ENCODE results near the gene PDZRN3.

The PDZRN3 gene

GRCh38 chr3:73624821-73625665, at the start of gene PDZRN3:
PDZRN3 (minus strand) TSS chr3:73624941.
- no peak for DNase-seq

GRCh38 chr3:73674280-73674679, 49.5 kb upstream of the PDZRN3 start:
- no peak for DNase-seq

GRCh38 chr3:73669260-73669659, 44.5 kb upstream of the PDZRN3 start:
- DNase-seq: no peak

GRCh38 chr3:73668391-73668790, 43.6 kb upstream of the PDZRN3 start:
- DNase-seq: no peak

- DNase-seq: no peak
These were observed 43.1 kb upstream of the PDZRN3 start for GRCh38 chr3:73667889-73668288.

- no peak for DNase-seq
These were observed 40.5 kb upstream of the PDZRN3 start for GRCh38 chr3:73665286-73665685.

GRCh38 chr3:73664389-73664788, 39.6 kb upstream of the PDZRN3 start:
- no peak for DNase-seq

GRCh38 chr3:73663495-73663894, 38.8 kb upstream of the PDZRN3 start:
- no peak for DNase-seq

GRCh38 chr3:73661265-73661664, 36.5 kb upstream of the PDZRN3 start:
- no peak for DNase-seq

- DNase-seq: no peak
These were observed 33.5 kb upstream of the PDZRN3 start for GRCh38 chr3:73658227-73658626.

- DNase-seq: no peak
These were observed 32.4 kb upstream of the PDZRN3 start for GRCh38 chr3:73657186-73657585.

GRCh38 chr3:73656241-73656890, 31.6 kb upstream of the PDZRN3 start:
- DNase-seq: no peak

GRCh38 chr3:73655197-73655596, 30.5 kb upstream of the PDZRN3 start:
- DNase-seq: no peak

GRCh38 chr3:73653877-73654276, 29.1 kb upstream of the PDZRN3 start:
- DNase-seq: no peak

- DNase-seq: no peak
These were observed 28.6 kb upstream of the PDZRN3 start for GRCh38 chr3:73653351-73653750.

- no peak for DNase-seq
These were observed 28.2 kb upstream of the PDZRN3 start for GRCh38 chr3:73652896-73653295.

- no peak for DNase-seq
These were observed 12.3 kb upstream of the PDZRN3 start for GRCh38 chr3:73637042-73637441.

- DNase-seq: no peak
These were observed 10.5 kb upstream of the PDZRN3 start for GRCh38 chr3:73635254-73635653.

- no peak for DNase-seq
These were observed 9.2 kb upstream of the PDZRN3 start for GRCh38 chr3:73633916-73634344.

GRCh38 chr3:73633453-73633852, 8.7 kb upstream of the PDZRN3 start:
- DNase-seq: no peak

- no peak for DNase-seq
These were observed 1.4 kb upstream of the PDZRN3 start for GRCh38 chr3:73626106-73626505.

GRCh38 chr3:73624017-73624820, 522 bp downstream of the PDZRN3 start:
- DNase-seq: no peak

- DNase-seq: no peak
These were observed 1.4 kb downstream of the PDZRN3 start for GRCh38 chr3:73623346-73623745.

All from CD4-positive, alpha-beta T cell treated with Interleukin-10 for 1 hour (primary cell).